Vagina (tissue), 2 donors: ENCODE data around the gene FAM219A. TPM values are rescaled to one million over a fixed set of nuclear protein-coding genes. Genes with fewer than 3 reads are reported as not detected.

ENCODE experiments used
- DNase-seq, 2 donors: peaks; one replicate each; pipeline ENCODE4 v3.0.0-alpha.2; 2017; ENCODE audit errors: extremely low spot score in 2 of 2
- H3K27ac ChIP-seq: fragments of 200-600 bp; sonication (generic); one replicate; pipeline ENCODE4 v1.5.1; 2019
- H3K27me3 ChIP-seq: fragments of 200-600 bp; sonication (generic); one replicate; pipeline ENCODE4 v1.5.1; 2019
- H3K36me3 ChIP-seq, 2 donors: fragments of 200-600 bp; sonication (generic); one replicate each; pipeline ENCODE4 v1.5.1; 2017 to 2019
- H3K4me1 ChIP-seq: fragments of 200-600 bp; sonication (generic); one replicate; pipeline ENCODE4 v1.5.1; 2019
- H3K4me3 ChIP-seq, 2 donors: fragments of 200-600 bp; sonication (generic); 1 replicate in 1 of 2; 2 replicates in 1 of 2; pipeline ENCODE4 v1.5.1; 2016 to 2019
- H3K9me3 ChIP-seq: fragments of 200-600 bp; sonication (generic); one replicate; pipeline ENCODE4 v1.5.1; 2019
- POLR2A ChIP-seq, 2 donors: fragments of 450-650 bp; IDR thresholded peaks; one replicate each; pipeline ENCODE4 v1.6.1; 2017; ENCODE audit warnings: antibody characterized with exemption in 2 of 2, mild to moderate bottlenecking in 2 of 2, moderate library complexity in 2 of 2
- POLR2AphosphoS5 ChIP-seq, 2 donors: sonication (generic); formaldehyde crosslinking; IDR thresholded peaks; one replicate each; pipeline ENCODE4 v1.9.0; 2017; ENCODE audit warnings: antibody characterized with exemption in 2 of 2, mild to moderate bottlenecking in 2 of 2, low read depth in 1 of 2; ENCODE audit not compliant: insufficient read depth in 1 of 2
- intact Hi-C: fragments of 100-400 bp; cut with DNase I; formaldehyde crosslinking; loops from one replicate; pipeline ENCODE4 v1.15.1; 2023
- total RNA-seq: library from RNA; depleted of rRNA; stranded (reverse); fragments of >200 nt; gene quantifications from one replicate; pipeline ENCODE4 v1.2.3, GENCODE V29; 2016
- TF ChIP-seq, protein P1 (sequence below), 3 experiments: fragments of 450-650 bp in 2 of 3; fragments of 200-600 bp in 1 of 3; sonication (generic) in 1 of 3; IDR thresholded peaks; one replicate each; pipeline ENCODE4 v1.5.1; 2017 to 2019; ENCODE audit warnings: antibody characterized with exemption in 3 of 3, mild to moderate bottlenecking in 2 of 3, moderate library complexity in 2 of 3

Gene FAM219A
- total RNA-seq, 1 donor from 2014 or later: 9.3 TPM

DNA sequence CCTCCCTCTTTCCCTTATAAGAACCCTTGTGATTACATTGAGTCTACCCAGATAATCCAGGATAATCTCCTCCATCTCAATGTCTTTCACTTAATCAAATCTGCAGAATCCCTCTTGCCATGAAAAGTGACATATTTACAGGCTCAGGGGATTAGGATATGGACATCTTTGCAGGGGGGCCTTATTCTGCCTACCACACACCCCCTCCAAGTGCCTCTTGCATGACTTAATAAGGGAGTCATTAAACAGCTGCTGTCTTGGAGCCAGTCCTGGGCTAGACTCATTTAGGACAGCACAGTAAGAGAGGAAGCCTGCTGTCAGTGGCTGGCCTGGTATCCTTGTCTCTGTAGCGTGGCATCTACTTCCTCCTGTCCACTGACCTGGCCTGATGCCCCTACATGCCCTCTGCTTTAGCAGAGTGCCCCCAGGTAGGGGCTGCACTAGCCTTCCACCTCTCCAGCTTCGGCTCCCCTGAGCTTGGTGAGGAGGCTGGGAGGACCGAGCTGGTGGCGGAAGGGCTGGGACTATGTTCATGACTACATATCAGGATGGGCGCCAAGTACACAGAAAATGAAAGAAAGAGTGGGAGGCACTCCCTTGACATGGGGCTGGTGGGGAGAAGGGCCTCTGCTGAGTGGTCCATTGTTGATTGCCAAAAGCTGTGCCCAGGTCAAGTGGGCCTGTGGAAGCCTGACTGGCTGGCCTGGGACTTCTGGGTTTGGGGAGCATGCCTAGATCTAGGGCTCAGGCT lies 47.2 kb upstream of the FAM219A start:
- H3K36me3 ChIP-seq: no peaks in the 10 kb centered on the region
- H3K9me3 ChIP-seq: no peaks in the 10 kb centered on the region
- TF ChIP-seq POLR2A (IDR thresholded peaks at IDR 0.05): no peak
- TF ChIP-seq, protein P1, sequence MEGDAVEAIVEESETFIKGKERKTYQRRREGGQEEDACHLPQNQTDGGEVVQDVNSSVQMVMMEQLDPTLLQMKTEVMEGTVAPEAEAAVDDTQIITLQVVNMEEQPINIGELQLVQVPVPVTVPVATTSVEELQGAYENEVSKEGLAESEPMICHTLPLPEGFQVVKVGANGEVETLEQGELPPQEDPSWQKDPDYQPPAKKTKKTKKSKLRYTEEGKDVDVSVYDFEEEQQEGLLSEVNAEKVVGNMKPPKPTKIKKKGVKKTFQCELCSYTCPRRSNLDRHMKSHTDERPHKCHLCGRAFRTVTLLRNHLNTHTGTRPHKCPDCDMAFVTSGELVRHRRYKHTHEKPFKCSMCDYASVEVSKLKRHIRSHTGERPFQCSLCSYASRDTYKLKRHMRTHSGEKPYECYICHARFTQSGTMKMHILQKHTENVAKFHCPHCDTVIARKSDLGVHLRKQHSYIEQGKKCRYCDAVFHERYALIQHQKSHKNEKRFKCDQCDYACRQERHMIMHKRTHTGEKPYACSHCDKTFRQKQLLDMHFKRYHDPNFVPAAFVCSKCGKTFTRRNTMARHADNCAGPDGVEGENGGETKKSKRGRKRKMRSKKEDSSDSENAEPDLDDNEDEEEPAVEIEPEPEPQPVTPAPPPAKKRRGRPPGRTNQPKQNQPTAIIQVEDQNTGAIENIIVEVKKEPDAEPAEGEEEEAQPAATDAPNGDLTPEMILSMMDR (IDR thresholded peaks at IDR 0.05): no peak
- no peak for TF ChIP-seq POLR2AphosphoS5 (IDR thresholded peaks at IDR 0.05; ENCODE audit: insufficient read depth in 1 of 2, low read depth in 1 of 2)
- H3K4me1 ChIP-seq: peaks cover 25% of the 10 kb centered on the region
- intact Hi-C loops: no loop called here
- no peak overlapping the region for H3K4me3 ChIP-seq
- no peak overlapping the region for H3K27ac ChIP-seq
- H3K27me3 ChIP-seq: no peaks in the 10 kb centered on the region
- no peak for DNase-seq

- no peak for DNase-seq
- Histone ChIP-seq H3K9me3 (no peaks in the 10 kb centered on the region), H3K27me3 (no peaks in the 10 kb centered on the region), H3K4me3 (no peak overlapping the region), H3K36me3 (no peaks in the 10 kb centered on the region), H3K4me1 (peaks cover 25% of the 10 kb centered on the region), H3K27ac (no peak overlapping the region)
- intact Hi-C loops: loop anchor here (5.0 kb wide), 1 partner anchor 51 kb away; no protein-coding TSS in a partner anchor
- TF ChIP-seq POLR2AphosphoS5 (IDR thresholded peaks at IDR 0.05; ENCODE audit: insufficient read depth in 1 of 2, low read depth in 1 of 2): no peak
- TF ChIP-seq, protein P1 (IDR thresholded peaks at IDR 0.05): no peak
- TF ChIP-seq POLR2A (IDR thresholded peaks at IDR 0.05): no peak
These were observed 45.0 kb upstream of the FAM219A start for GRCh38 chr9:34503406-34503805.

DNA sequence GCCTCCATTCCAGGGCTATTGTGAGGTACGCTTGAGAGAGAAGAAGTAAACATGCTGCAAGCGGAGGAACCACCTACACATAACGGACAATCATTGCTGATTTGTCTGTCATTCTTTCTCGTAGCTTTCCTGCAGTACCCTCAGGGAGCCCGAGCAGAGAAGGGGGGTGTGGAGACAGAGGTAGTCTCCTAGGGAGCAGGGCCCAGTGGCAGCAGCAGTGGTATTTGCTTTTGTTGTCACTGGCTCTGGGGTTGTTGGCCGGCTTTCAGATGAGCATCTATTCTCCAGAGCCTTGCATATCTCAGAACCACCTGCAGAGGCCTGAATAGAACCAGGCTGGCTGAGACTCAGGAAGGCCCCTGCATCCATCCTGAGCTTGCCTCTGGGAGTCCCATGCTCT lies 44.5 kb upstream of the FAM219A start:
- intact Hi-C loops: loop anchor here (5.0 kb wide), 1 partner anchor 51 kb away; no protein-coding TSS in a partner anchor
- DNase-seq: no peak
- Histone ChIP-seq H3K4me1 (peaks cover 25% of the 10 kb centered on the region), H3K27me3 (no peaks in the 10 kb centered on the region), H3K27ac (peak overlapping the region; percentile 19), H3K9me3 (no peaks in the 10 kb centered on the region), H3K4me3 (no peak overlapping the region), H3K36me3 (no peaks in the 10 kb centered on the region)
- TF ChIP-seq POLR2AphosphoS5 (IDR thresholded peaks at IDR 0.05; ENCODE audit: insufficient read depth in 1 of 2, low read depth in 1 of 2): no peak
- TF ChIP-seq POLR2A (IDR thresholded peaks at IDR 0.05): no peak
- TF ChIP-seq, protein P1 (IDR thresholded peaks at IDR 0.05): no peak

- TF ChIP-seq POLR2AphosphoS5 (IDR thresholded peaks at IDR 0.05; ENCODE audit: insufficient read depth in 1 of 2, low read depth in 1 of 2) (no peak), POLR2A (IDR thresholded peaks at IDR 0.05) (no peak)
- TF ChIP-seq, protein P1 (IDR thresholded peaks at IDR 0.05): no peak
- Histone ChIP-seq H3K27ac (peak overlapping the region; percentile 19), H3K4me1 (peaks cover 25% of the 10 kb centered on the region), H3K4me3 (no peak overlapping the region), H3K27me3 (no peaks in the 10 kb centered on the region), H3K36me3 (no peaks in the 10 kb centered on the region), H3K9me3 (no peaks in the 10 kb centered on the region)
- intact Hi-C loops: loop anchor here (5.0 kb wide), 1 partner anchor 50 kb away; no protein-coding TSS in a partner anchor
- no peak for DNase-seq
These were observed 44.1 kb upstream of the FAM219A start for GRCh38 chr9:34502471-34502870.

GRCh38 chr9:34501889-34502425 lies 43.6 kb upstream of the FAM219A start:
- peak in 1 of 2 donors; percentile 45 for TF ChIP-seq POLR2AphosphoS5 (IDR thresholded peaks at IDR 0.05; ENCODE audit: insufficient read depth in 1 of 2, low read depth in 1 of 2)
- no peak for TF ChIP-seq POLR2A (IDR thresholded peaks at IDR 0.05)
- no peaks in the 10 kb centered on the region for H3K9me3 ChIP-seq
- DNase-seq: no peak
- intact Hi-C loops: loop anchor here (5.0 kb wide), 1 partner anchor 50 kb away; no protein-coding TSS in a partner anchor
- H3K4me1 ChIP-seq: peaks cover 25% of the 10 kb centered on the region
- no peak overlapping the region for H3K4me3 ChIP-seq
- no peaks in the 10 kb centered on the region for H3K36me3 ChIP-seq
- H3K27ac ChIP-seq: peak overlapping the region; percentile 19
- H3K27me3 ChIP-seq: no peaks in the 10 kb centered on the region
